ENCODE results near the gene C8B. TPM values are rescaled to one million over a fixed set of nuclear protein-coding genes. Genes with fewer than 3 reads are reported as not detected.

The C8B gene
- total RNA-seq, 1 donor from 2014 or later: not detected

- no peak for DNase-seq (ENCODE audit: low spot score)
- H3K36me3 Mint-ChIP-seq (ENCODE audit: low read depth, unreplicated experiment): no peaks in the 10 kb centered on the region
- no peaks in the 10 kb centered on the region for H3K27me3 Mint-ChIP-seq (ENCODE audit: unreplicated experiment)
- no peaks in the 10 kb centered on the region for H3K9me3 Mint-ChIP-seq (ENCODE audit: unreplicated experiment)
- H3K4me3 Mint-ChIP-seq (ENCODE audit: unreplicated experiment): no peak overlapping the region
- H3K27ac Mint-ChIP-seq (ENCODE audit: unreplicated experiment): no peak overlapping the region
- peaks cover 2% of the 10 kb centered on the region for H3K4me1 Mint-ChIP-seq (ENCODE audit: unreplicated experiment)
- TF ChIP-seq CTCF (IDR thresholded peaks at IDR 0.05; ENCODE audit: unreplicated experiment): no peak
Observed at GRCh38 chr1:56881417-56881816, 84.4 kb downstream of the C8B start.

- no peaks in the 10 kb centered on the region for H3K36me3 Mint-ChIP-seq (ENCODE audit: low read depth, unreplicated experiment)
- no peaks in the 10 kb centered on the region for H3K9me3 Mint-ChIP-seq (ENCODE audit: unreplicated experiment)
- TF ChIP-seq CTCF (IDR thresholded peaks at IDR 0.05; ENCODE audit: unreplicated experiment): no peak
- H3K4me3 Mint-ChIP-seq (ENCODE audit: unreplicated experiment): no peak overlapping the region
- DNase-seq (ENCODE audit: low spot score): no peak
- H3K27me3 Mint-ChIP-seq (ENCODE audit: unreplicated experiment): no peaks in the 10 kb centered on the region
- no peak overlapping the region for H3K27ac Mint-ChIP-seq (ENCODE audit: unreplicated experiment)
- peaks cover 2% of the 10 kb centered on the region for H3K4me1 Mint-ChIP-seq (ENCODE audit: unreplicated experiment)
Observed at GRCh38 chr1:56880774-56881173, 85.0 kb downstream of the C8B start.

Other genes with a start within 250 kb of the C8B start
- 0.18 TPM for gene FYB2, start 146.6 kb downstream of the C8B start, total RNA-seq (ENCODE audit: unreplicated experiment)
- gene C8A, start 111.2 kb downstream of the C8B start, total RNA-seq (ENCODE audit: unreplicated experiment): not detected